Neural progenitor cell (in vitro differentiated cells): ENCODE measurements around the gene LRRC25. TPM values are rescaled to one million over a fixed set of nuclear protein-coding genes. Genes with fewer than 3 reads are reported as not detected.

ENCODE experiments used
- DNase-seq: peaks from one replicate; pipeline ENCODE4 v3.0.0-alpha.2; 2016; ENCODE audit warnings: low spot score
- H2AFZ ChIP-seq: fragments of 200-600 bp; sonication (generic); replicated peaks from 2 replicates; pipeline ENCODE4 v1.6.1; 2016; ENCODE audit warnings: antibody characterized with exemption
- H3F3A ChIP-seq: fragments of 200-600 bp; sonication (generic); 2 replicates; pipeline ENCODE4 v1.6.1; 2016; ENCODE audit warnings: antibody characterized with exemption, low read depth
- H3K27ac ChIP-seq: fragments of 200-600 bp; sonication (generic); 2 replicates; pipeline ENCODE4 v1.5.1; 2016; ENCODE audit warnings: mild to moderate bottlenecking
- H3K27me3 ChIP-seq: fragments of 200-600 bp; sonication (generic); 2 replicates; pipeline ENCODE4 v1.6.1; 2016; ENCODE audit warnings: mild to moderate bottlenecking, moderate library complexity
- H3K36me3 ChIP-seq: fragments of 200-600 bp; sonication (generic); 2 replicates; pipeline ENCODE4 v1.5.1; 2016
- H3K4me1 ChIP-seq: fragments of 200-600 bp; sonication (generic); 2 replicates; pipeline ENCODE4 v1.6.1; 2016; ENCODE audit warnings: mixed run types
- H3K4me2 ChIP-seq: fragments of 200-600 bp; sonication (generic); 2 replicates; pipeline ENCODE4 v1.6.1; 2016
- H3K4me3 ChIP-seq: fragments of 200-600 bp; sonication (generic); 2 replicates; pipeline ENCODE4 v1.5.1; 2016
- H3K79me2 ChIP-seq: fragments of 200-600 bp; sonication (generic); 2 replicates; pipeline ENCODE4 v1.6.1; 2016; ENCODE audit warnings: low read depth
- H3K9ac ChIP-seq: fragments of 200-600 bp; sonication (generic); 2 replicates; pipeline ENCODE4 v1.6.1; 2016
- H3K9me3 ChIP-seq: fragments of 200-600 bp; sonication (generic); 2 replicates; pipeline ENCODE4 v1.5.1; 2016; ENCODE audit warnings: low read depth
- H4K20me1 ChIP-seq: fragments of 200-600 bp; sonication (generic); 2 replicates; pipeline ENCODE4 v1.6.1; 2016; ENCODE audit warnings: low read depth
- H3K27ac Mint-ChIP-seq: 3 replicates; pipeline ENCODE4 v1.8.0; 2021; ENCODE audit warnings: mixed read lengths
- H3K27me3 Mint-ChIP-seq: 2 replicates; pipeline ENCODE4 v1.8.0; 2022; ENCODE audit warnings: low read depth, mild to moderate bottlenecking, inconsistent platforms, moderate library complexity, mixed read lengths; ENCODE audit not compliant: insufficient read depth
- H3K36me3 Mint-ChIP-seq: 3 replicates; pipeline ENCODE4 v1.8.0; 2021; ENCODE audit warnings: mixed read lengths
- H3K4me1 Mint-ChIP-seq: 3 replicates; pipeline ENCODE4 v1.8.0; 2021; ENCODE audit warnings: mixed read lengths
- H3K4me3 Mint-ChIP-seq: 3 replicates; pipeline ENCODE4 v1.8.0; 2021; ENCODE audit warnings: mild to moderate bottlenecking, moderate library complexity, mixed read lengths
- H3K9me3 Mint-ChIP-seq: 3 replicates; pipeline ENCODE4 v1.8.0; 2020; ENCODE audit warnings: mixed read lengths
- EZH2 ChIP-seq: fragments of 200-600 bp; sonication (generic); IDR thresholded peaks from 2 replicates; pipeline ENCODE4 v1.6.1; 2017; ENCODE audit warnings: antibody characterized with exemption, mild to moderate bottlenecking, moderate library complexity
- EZH2phosphoT487 ChIP-seq: fragments of 200-600 bp; sonication (generic); IDR thresholded peaks from 2 replicates; pipeline ENCODE4 v1.6.1; 2017; ENCODE audit warnings: antibody characterized with exemption
- total RNA-seq: library from RNA; depleted of rRNA; stranded (reverse); fragments of >200 nt; gene quantifications from 2 replicates; pipeline ENCODE4 v1.2.3, GENCODE V29; 2015; ENCODE audit warnings: low replicate concordance
- TF ChIP-seq, protein P1 (sequence below): fragments of 200-600 bp; sonication (generic); IDR thresholded peaks from 2 replicates; pipeline ENCODE4 v1.5.1; 2017; ENCODE audit warnings: antibody characterized with exemption, mild to moderate bottlenecking

Gene LRRC25
- total RNA-seq, 1 donor from 2014 or later, result not detected

DNA sequence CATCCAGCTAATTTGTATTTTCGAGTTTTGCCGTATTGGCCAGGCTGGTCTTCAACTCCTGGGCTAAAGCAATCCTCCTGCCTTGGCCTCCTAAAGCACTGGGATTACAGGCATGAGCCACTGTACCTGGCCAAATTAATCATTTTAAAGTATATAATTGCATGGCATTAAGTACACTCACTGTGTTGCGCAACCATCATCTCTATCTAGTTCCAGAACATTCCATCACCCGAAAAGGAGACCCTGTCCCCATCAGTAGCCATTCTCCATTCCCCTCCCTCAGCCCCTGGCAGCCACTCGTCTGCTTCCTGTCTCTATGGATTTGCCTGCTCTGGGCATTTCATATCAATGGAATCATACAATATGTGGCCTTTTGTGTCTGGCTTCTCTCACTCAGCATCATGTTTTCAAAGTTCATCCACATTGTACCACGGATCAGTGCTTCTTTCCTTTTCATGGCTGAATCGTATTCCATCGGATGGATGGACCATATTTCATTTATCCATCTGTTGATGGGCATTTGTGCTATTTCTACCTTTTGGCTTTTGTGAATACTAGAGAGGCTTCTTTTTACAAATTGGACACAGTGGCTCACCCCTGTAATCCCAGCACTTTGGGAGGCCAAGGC, 43.9 kb downstream of the LRRC25 start:
- TF ChIP-seq EZH2, result no peak
- TF ChIP-seq, protein P1, sequence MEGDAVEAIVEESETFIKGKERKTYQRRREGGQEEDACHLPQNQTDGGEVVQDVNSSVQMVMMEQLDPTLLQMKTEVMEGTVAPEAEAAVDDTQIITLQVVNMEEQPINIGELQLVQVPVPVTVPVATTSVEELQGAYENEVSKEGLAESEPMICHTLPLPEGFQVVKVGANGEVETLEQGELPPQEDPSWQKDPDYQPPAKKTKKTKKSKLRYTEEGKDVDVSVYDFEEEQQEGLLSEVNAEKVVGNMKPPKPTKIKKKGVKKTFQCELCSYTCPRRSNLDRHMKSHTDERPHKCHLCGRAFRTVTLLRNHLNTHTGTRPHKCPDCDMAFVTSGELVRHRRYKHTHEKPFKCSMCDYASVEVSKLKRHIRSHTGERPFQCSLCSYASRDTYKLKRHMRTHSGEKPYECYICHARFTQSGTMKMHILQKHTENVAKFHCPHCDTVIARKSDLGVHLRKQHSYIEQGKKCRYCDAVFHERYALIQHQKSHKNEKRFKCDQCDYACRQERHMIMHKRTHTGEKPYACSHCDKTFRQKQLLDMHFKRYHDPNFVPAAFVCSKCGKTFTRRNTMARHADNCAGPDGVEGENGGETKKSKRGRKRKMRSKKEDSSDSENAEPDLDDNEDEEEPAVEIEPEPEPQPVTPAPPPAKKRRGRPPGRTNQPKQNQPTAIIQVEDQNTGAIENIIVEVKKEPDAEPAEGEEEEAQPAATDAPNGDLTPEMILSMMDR, result no peak
- TF ChIP-seq EZH2phosphoT487, result no peak
- no peak for DNase-seq
- H3K4me3 ChIP-seq, result no peak overlapping the region
- no peak overlapping the region for H3K9ac ChIP-seq
- peak overlapping the region; percentile 6 for H3K4me3 Mint-ChIP-seq
- H3K27me3 ChIP-seq, result no peaks in the 10 kb centered on the region
- no peak overlapping the region for H2AFZ ChIP-seq
- peaks cover 5% of the 10 kb centered on the region for H3K27me3 Mint-ChIP-seq
- peaks cover under 1% of the 10 kb centered on the region for H3K4me1 Mint-ChIP-seq
- peaks cover 12% of the 10 kb centered on the region for H3K36me3 Mint-ChIP-seq
- H3F3A ChIP-seq, result peaks cover 3% of the 10 kb centered on the region
- H3K9me3 ChIP-seq, result no peaks in the 10 kb centered on the region
- no peaks in the 10 kb centered on the region for H3K79me2 ChIP-seq
- H3K4me2 ChIP-seq, result no peak overlapping the region
- H3K36me3 ChIP-seq, result no peaks in the 10 kb centered on the region
- no peak overlapping the region for H3K27ac Mint-ChIP-seq
- H4K20me1 ChIP-seq, result no peaks in the 10 kb centered on the region
- H3K27ac ChIP-seq, result no peak overlapping the region
- H3K9me3 Mint-ChIP-seq, result peaks cover 4% of the 10 kb centered on the region
- H3K4me1 ChIP-seq, result no peaks in the 10 kb centered on the region

DNA sequence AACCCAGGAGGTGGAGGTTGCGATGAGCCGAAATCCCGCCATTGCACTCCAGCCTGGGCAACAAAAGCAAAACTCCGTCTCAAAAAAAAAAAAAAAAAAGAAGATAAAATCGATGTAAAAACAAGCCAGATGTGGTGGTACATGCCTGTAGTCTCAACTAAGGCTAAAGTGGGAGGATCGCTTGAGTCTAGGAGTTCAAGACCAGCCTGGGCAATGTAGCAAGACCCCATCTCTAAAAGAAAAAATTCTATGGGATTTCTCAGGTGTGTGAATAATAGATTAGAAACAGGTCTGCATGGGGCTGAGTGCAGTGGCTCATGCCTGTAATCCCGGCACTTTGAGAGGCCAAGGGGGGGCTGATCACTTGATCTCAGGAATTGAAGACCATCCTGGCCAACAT, 45.9 kb downstream of the LRRC25 start:
- Histone ChIP-seq H3K4me2 (no peak overlapping the region), H3F3A (peaks cover 3% of the 10 kb centered on the region), H3K4me1 (no peaks in the 10 kb centered on the region), H2AFZ (no peak overlapping the region), H4K20me1 (no peaks in the 10 kb centered on the region), H3K36me3 (no peaks in the 10 kb centered on the region), H3K9me3 (no peaks in the 10 kb centered on the region), H3K79me2 (no peaks in the 10 kb centered on the region), H3K9ac (no peak overlapping the region), H3K4me3 (no peak overlapping the region), H3K27me3 (no peaks in the 10 kb centered on the region), H3K27ac (no peak overlapping the region)
- no peak for DNase-seq
- H3K4me1 Mint-ChIP-seq, result peaks cover 12% of the 10 kb centered on the region
- no peak overlapping the region for H3K27ac Mint-ChIP-seq
- peaks cover 5% of the 10 kb centered on the region for H3K27me3 Mint-ChIP-seq
- H3K4me3 Mint-ChIP-seq, result no peak overlapping the region
- TF ChIP-seq EZH2phosphoT487 (no peak), EZH2 (no peak)
- TF ChIP-seq, protein P1, result no peak
- no peaks in the 10 kb centered on the region for H3K9me3 Mint-ChIP-seq
- H3K36me3 Mint-ChIP-seq, result peaks cover 2% of the 10 kb centered on the region

DNA sequence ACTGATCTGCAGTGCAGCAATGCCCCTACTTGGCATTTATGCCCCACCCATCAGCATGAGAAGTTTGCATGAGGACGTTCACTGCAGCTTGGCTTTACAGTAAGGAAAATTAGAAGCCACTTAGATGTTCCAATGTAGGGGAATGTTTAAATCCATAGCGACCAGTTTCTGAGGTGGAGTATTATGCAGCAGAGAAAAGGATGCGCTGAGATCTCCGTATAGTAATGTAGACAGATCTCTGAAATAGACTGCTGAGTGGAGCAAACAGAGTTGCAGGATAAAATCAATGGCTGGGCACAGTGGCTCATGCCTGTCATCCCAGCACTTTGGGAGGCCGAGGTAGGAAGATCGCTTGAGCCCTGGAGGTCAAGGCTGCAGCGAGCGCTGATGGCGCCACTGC, 46.9 kb downstream of the LRRC25 start:
- no peak overlapping the region for H3K9ac ChIP-seq
- Mint-ChIP-seq H3K27me3 (peaks cover 5% of the 10 kb centered on the region), H3K36me3 (peaks cover under 1% of the 10 kb centered on the region), H3K27ac (no peak overlapping the region), H3K4me3 (no peak overlapping the region), H3K4me1 (peaks cover 20% of the 10 kb centered on the region), H3K9me3 (no peaks in the 10 kb centered on the region)
- no peaks in the 10 kb centered on the region for H3K79me2 ChIP-seq
- H3K27ac ChIP-seq, result no peak overlapping the region
- no peak overlapping the region for H3K4me2 ChIP-seq
- no peaks in the 10 kb centered on the region for H3K36me3 ChIP-seq
- H2AFZ ChIP-seq, result no peak overlapping the region
- H3K4me1 ChIP-seq, result peaks cover 4% of the 10 kb centered on the region
- H4K20me1 ChIP-seq, result no peaks in the 10 kb centered on the region
- H3K9me3 ChIP-seq, result no peaks in the 10 kb centered on the region
- H3F3A ChIP-seq, result peaks cover 12% of the 10 kb centered on the region
- no peak overlapping the region for H3K4me3 ChIP-seq
- DNase-seq, result no peak
- H3K27me3 ChIP-seq, result no peaks in the 10 kb centered on the region
- TF ChIP-seq EZH2phosphoT487, result no peak
- TF ChIP-seq EZH2, result no peak
- TF ChIP-seq, protein P1, result no peak
